IPS DF 4.7 (cell line): Measurements from ENCODE around the gene NPNT.

Experiments
- DNase-seq: peaks from one replicate; pipeline ENCODE4 v3.0.0-alpha.2; 2013; ENCODE audit warnings: low spot score; ENCODE audit errors: extremely low read depth

Gene NPNT

DNA sequence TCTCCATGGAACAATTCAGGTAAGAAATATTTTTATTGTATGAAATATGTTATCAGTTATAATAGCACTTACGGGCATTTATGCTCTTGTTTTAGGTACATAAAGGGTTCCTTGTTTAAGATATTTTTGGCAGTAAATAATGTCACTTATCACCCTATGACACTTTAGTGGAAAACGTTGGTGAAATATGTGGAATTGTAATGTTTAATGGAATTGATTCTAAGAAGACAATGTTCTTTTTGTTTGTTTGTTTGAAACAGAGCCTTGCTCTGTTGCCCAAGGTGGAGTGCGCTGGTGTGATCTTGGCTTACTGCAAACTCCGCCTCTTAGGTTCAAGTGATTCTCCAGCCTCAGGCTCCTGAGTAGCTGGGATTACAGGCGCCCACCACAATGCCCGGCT lies 17.4 kb downstream of the NPNT start:
- no peak for DNase-seq

- no peak for DNase-seq
Measured at GRCh38 chr4:105917171-105917685, 22.0 kb downstream of the NPNT start.

- DNase-seq: no peak
Measured at GRCh38 chr4:105921301-105921700, 26.0 kb downstream of the NPNT start.

GRCh38 chr4:105923497-105924238 lies 28.4 kb downstream of the NPNT start:
- DNase-seq: no peak

GRCh38 chr4:105924341-105924740 lies 29.1 kb downstream of the NPNT start:
- no peak for DNase-seq

DNA sequence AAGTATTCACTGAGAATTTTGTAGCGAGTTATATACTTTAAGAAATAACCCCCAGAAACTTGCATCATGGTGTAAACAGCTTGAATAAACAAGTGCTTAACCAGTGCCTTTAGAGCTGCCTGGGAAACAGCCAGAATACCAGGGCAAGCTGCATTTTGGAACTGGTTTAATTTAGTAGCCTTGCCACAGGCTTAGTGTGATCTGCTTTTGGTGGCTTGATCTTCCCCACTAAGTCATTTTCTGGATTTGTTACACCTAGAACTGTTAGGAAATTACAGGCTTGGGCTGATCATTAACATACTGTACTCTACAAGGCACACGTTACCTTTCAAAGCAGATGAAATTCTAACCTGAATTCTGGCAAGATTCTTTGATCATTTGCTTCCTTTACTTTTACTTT lies 35.4 kb downstream of the NPNT start:
- no peak for DNase-seq

DNA sequence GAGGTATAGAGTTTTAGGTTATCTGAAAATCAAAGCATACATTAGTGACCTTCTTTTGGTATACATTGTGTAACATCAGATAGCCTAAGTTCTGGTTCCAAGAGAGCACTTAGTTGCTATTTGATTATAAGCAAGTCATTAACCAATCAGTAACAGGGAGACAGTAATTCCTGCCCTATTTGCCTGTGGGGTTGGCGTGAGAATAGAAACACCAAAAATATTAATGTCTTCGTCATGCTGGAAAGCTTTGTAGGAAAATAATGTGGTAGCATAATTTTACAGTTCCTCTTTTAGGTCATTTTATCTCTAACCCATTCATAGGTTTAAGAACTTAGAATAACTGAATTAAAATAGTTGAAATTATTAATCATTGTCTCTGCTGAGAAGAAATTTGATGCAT lies 37.8 kb downstream of the NPNT start:
- DNase-seq: no peak

GRCh38 chr4:105934386-105934785 lies 39.1 kb downstream of the NPNT start:
- no peak for DNase-seq

DNA sequence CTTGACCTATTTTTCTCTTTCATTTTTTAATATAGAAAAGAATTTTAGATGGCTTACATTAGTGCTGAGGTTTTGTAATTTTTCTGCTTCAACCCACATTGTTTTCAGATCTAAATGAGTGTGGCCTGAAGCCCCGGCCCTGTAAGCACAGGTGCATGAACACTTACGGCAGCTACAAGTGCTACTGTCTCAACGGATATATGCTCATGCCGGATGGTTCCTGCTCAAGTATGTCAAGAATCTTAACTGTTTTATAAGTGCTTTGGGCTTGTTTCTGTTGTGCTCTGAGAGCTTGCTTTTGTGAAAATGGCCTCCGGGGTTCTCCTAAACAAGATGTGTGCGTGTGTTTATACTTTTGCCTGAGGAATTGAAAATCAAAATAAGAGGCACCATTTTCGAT lies 41.6 kb downstream of the NPNT start:
- DNase-seq: no peak

- no peak for DNase-seq
Measured at GRCh38 chr4:105937759-105938158, 42.5 kb downstream of the NPNT start.

DNA sequence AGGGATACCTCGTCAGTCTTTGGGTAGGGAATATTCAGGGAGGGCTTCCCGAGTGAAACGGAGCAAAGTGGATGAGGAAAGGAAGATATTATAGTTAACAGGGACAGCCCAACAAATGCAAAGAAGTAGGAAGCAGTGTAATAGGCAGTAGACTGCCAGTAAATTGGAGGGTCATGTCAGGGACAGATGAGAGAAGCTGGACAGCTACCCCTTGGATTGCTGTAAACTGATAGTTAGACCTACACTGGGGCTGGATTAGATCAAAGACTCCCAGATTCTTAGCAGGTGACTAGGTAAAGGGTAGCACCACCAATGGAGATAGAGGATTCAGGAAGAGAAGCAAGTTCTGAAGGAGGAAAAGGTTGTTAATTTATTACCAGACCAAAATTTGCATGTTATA lies 48.0 kb downstream of the NPNT start:
- no peak for DNase-seq

DNA sequence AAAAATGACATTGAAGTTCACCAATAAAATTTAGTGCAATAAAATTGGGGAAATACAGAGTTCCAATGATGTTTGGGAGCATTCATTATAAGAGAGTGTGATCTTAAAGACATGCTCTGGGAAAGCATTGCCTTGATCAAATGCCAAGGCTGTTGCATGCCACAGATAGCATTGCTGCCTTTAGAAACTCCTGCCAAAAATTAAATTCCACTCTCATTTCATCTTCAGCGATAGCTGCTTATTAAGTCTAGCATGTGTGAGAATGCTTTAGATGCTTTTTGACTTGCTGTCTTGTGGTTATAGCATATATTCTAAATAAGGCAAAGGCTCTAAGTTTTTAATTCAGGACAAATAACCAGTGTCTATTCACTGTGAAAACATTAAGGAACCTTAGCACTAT lies 49.3 kb downstream of the NPNT start:
- no peak for DNase-seq

GRCh38 chr4:105946771-105947170 lies 51.5 kb downstream of the NPNT start:
- no peak for DNase-seq

- no peak for DNase-seq
Measured at GRCh38 chr4:105950701-105951100, 55.4 kb downstream of the NPNT start.

DNA sequence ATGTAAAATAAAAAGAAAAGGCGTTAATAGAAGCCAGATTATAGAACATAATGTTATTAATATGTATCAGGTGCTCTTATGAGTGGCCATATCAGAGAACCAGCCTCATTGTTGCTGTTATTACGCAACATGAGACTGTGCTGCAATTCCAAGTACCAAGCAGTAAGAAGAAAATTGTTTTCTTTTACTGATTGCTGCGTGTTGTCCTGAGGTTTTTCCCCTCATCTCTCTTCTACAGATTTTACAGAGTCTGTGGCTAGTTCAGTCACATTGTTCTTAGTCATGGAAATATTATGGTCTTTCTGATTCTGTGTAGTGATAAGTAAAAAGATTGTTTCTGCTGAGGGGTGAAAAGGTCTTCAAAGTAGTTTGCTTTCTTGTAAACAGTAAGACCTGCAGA lies 55.9 kb downstream of the NPNT start:
- no peak for DNase-seq

- DNase-seq: no peak
Measured at GRCh38 chr4:105952591-105952990, 57.3 kb downstream of the NPNT start.

GRCh38 chr4:105956569-105956968 lies 61.3 kb downstream of the NPNT start:
- DNase-seq: no peak

DNA sequence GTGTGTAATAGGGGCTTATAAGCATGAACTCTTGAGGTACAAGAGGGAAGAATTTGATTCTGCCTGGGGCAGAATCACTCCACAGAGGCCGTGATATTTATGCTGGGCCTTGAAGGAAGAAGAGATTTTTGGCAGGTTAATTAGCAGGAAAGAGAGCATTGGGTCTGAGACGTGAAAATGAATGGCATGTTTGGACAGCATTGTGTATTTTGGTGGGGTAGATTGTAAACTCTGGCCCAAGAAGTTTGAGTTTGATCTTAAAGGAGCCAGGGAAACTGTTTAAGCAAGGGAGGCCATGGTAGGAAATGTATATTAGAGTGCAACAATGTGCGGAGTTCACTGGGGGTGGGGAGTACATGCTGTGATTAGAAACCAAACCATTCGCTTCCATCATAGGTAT lies 62.4 kb downstream of the NPNT start:
- no peak for DNase-seq

GRCh38 chr4:105963461-105964400 lies 68.5 kb downstream of the NPNT start:
- no peak for DNase-seq

- DNase-seq: no peak
Measured at GRCh38 chr4:105965183-105965800, 70.0 kb downstream of the NPNT start.

- no peak for DNase-seq
Measured at GRCh38 chr4:105966051-105966450, 70.8 kb downstream of the NPNT start.

DNA sequence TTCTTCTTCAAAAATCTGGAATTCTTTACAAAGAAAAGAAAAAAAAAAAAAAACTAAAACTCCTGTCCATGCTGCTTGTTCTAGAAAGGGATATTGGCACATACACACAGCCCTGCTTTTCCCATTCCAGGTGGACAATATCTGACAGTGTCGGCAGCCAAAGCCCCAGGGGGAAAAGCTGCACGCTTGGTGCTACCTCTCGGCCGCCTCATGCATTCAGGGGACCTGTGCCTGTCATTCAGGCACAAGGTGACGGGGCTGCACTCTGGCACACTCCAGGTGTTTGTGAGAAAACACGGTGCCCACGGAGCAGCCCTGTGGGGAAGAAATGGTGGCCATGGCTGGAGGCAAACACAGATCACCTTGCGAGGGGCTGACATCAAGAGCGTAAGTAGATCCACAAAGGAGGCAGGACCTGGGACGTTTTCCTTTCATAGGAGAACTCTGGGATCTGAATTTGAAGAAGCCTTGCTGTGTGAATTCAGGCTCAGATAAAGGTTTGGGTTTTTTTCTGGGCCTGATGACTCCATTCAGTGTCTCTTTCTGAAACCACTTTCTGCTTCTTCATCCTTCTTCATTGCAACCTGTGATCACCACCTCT lies 71.9 kb downstream of the NPNT start:
- no peak for DNase-seq
